ENCODE data around the gene ACADS. TPM values are rescaled to one million over a fixed set of nuclear protein-coding genes. Genes with fewer than 3 reads are reported as not detected.
"Not testable (repeated sequence)": the region's sequence is repeated elsewhere in the genome, so short reads cannot be mapped to it uniquely, and the experiment has no call there.

ACADS gene
- polyA plus RNA-seq, 1 donor: 14.5 TPM

- DNase-seq: no peak
These were observed 421 bp upstream of the ACADS start for GRCh38 chr12:120725151-120725658.

GRCh38 chr12:120726510-120726793 is 826 bp downstream of the ACADS start:
- no peak for DNase-seq

DNA sequence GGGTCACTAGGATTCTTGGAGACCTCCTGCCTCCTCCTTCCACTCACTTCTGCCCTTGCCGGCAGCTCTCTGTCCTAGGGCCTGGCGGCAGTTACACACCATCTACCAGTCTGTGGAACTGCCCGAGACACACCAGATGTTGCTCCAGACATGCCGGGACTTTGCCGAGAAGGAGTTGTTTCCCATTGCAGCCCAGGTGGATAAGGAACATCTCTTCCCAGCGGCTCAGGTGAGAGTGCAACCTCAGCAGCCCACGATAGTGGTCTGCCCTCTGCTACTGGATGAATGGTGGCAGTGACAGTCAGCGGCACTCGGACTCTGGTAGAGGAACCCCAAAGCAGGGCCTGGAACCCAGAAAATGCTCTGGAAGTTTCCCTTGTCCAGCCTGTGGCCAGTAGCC is 1.3 kb downstream of the ACADS start:
- no peak for DNase-seq

DNA sequence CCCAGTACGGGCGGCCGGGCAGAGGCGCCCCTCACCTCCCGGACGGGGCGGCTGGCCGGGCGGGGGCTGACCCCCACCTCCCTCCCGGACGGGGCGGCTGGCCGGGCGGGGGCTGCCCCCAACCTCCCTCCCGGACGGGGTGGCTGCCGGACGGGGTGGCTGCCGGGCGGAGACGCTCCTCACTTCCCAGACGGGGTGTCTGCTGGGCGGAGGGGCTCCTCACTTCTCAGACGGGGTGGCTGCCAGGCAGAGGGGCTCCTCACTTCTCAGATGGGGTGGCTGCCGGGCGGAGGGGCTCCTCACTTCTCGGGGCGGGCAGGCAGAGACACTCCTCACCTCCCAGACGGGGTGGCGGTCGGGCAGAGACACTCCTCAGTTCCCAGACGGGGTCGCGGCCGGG is 6.6 kb downstream of the ACADS start:
- not testable (repeated sequence) for DNase-seq

DNA sequence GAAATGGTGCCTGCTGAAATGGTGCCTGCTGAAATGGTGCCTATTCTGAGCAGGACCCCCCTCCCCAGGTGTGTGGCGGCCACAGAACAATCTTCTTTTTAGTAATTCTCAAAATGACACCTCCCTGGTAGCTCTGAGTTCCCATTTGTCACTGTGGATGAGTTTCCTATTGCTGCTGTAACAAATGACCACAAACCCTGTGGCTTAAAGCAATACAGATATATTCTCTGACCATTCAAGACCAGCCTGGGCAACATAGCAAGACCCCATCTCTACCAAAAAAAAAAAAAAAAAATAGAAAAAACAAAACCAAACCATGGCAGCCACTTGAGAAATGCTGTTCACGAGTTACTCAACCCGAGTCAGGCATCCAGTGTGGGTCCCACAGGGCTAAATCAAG is 7.9 kb downstream of the ACADS start:
- no peak for DNase-seq

DNA sequence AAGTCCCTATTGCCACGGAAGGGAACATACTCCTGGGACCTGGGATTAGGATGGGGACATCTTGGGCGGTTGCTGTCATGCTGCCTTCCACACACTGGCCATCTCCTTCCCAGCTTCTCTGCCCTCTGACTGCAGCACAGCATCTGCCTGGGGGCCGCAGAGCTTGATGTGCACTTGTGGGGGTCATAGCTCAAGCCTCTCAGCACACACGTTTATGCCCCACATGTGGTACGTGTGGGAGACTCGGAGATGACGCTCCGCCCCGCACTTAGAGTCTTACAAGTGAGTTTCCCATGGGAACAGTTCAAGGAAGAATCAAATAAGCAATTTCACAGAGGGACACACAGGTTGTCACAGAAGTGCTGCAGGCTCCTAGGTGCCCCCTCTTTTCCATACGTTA is 8.6 kb downstream of the ACADS start:
- DNase-seq: no peak

DNA sequence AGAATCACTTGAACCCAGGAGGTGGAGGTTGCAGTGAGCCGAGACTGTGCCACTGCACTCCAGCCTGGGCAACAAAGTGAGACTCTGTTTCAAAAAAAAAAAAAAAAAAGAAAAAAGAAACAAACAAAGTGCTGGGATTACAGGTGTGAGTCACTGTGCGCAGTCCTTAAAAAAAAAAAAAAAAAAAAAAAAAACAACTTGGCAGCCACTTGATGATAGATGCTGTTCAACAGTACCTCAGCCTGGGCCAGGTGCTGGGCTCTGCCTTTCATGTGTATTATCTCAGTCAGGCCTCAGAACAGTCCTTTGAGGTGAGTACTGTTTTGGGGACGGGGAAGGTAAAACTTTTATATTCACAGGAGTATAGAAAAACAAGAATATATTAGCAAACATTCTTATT is 9.6 kb downstream of the ACADS start:
- no peak for DNase-seq

DNA sequence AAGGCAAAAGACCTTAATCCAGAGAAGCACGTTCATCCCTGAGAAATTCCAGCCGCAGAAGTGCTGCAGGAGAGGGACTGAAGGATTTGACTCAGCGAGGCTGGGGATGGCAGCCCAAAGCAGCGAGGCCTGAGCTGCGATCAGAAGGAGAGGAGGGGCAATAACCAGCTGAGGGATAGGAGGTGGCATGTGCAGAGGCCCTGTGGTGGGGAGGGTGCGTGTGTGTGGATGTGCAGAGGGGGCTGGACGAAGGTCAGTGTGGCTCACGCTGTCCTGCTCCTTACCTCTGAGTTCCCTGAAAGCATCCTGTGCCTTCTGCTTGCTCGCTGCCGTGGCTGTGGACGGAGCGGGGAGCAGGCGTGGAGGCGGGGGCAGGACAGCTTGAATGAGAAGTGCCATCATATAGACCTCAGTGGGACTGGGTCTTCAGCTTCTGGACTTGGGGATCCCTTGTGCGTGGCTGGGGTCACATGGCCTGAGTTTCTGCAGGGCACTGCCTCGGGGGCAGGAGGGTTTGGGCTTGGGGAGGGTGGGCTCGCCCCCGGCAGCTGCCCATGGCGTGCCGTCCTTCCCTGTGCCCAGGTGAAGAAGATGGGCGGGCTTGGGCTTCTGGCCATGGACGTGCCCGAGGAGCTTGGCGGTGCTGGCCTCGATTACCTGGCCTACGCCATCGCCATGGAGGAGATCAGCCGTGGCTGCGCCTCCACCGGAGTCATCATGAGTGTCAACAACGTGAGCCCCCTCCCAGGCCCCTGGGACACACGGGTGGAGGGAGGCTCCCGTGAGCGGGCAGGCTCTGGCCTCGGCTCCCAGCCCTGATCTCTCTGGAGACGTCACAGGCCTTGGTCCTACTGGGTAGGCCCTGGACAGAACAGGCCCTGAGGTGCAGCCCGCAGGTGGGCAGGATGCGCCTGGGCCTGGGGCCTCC is 11.0 kb downstream of the ACADS start:
- no peak for DNase-seq

DNA sequence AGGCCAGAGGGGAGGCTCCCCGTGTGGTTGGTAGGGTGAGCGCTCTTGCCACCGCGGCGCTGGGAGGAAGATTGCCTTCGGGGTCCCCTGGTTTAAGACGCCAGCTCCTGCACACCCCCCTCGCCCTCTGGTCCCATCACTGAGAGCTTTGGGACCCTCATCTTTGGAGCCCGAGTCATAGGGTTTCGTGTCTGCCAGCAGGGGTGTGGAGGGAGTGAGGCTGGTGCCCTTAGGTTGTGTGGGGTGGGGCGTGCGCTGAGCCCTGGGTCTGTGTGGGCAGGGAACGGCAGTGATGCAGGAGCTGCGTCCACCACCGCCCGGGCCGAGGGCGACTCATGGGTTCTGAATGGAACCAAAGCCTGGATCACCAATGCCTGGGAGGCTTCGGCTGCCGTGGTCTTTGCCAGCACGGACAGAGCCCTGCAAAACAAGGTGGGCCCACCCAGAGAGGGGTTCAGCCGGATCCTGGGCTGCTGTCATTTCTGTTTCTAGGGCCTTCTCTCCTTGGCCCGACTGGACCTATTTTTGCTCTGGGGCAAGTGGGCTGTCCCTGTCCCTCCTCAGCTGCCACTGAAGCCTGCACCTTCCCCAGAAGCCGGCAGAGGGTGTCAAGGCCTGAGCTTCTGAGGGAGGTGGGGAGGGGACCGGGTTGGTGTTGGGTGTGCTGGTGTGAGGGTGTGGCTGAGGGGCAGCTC is 12.1 kb downstream of the ACADS start:
- no peak for DNase-seq

GRCh38 chr12:120738252-120739030 is 12.8 kb downstream of the ACADS start:
- no peak for DNase-seq

DNA sequence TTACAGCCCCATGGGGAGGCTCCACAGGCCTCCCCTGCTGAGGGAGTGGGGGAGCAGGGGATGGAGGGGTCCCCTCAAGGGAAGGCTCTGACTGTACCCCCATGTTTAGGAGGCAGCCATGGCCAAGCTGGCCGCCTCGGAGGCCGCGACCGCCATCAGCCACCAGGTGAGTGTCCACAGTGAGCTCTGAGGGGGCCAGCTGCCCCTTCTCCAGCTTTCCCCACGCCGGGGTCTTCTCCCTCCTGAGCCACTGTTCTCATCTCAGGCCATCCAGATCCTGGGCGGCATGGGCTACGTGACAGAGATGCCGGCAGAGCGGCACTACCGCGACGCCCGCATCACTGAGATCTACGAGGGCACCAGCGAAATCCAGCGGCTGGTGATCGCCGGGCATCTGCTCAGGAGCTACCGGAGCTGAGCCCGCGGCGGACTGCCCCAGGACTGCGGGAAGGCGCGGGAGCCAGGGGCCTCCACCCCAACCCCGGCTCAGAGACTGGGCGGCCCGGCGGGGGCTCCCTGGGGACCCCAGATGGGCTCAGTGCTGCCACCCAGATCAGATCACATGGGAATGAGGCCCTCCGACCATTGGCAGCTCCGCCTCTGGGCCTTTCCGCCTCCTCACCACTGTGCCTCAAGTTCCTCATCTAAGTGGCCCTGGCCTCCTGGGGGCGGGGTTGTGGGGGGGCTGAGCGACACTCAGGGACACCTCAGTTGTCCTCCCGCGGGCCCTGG is 13.6 kb downstream of the ACADS start:
- no peak for DNase-seq

DNA sequence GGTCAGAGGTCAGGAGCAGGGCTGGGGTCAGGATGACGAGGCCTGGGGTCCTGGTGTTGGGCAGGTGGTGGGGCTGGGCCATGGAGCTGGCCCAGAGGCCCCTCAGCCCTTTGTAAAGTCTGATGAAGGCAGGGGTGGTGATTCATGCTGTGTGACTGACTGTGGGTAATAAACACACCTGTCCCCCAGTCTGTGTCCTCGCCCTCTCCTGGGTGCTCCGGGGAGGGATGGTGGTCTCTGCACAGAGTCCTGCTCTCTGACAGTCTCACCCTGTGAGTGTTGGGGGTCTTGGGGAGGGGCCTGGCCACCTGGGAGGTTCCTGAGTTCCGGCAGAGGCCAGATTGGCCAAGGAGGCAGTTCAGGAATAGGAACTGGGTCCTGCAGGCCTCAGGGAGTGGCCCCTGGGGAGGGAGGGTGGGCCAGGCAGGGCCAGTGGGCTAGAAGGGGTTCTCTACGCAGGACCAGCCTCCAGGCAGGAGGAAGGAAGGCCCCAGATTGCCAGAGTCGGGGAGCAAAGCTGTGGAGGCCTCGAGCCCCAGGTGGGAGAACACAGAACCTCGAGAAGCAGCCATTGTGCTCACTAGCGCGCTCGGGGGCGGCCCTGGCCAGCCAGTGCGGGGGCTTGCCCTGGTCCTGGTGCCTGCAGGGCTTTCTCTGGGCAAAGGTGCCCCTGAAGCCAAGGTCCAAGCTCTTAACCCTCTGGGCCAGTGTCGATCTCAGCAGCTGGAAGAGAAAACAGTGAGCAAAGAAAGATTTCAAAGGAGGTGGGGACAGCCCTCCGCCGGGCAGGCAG is 14.4 kb downstream of the ACADS start:
- DNase-seq: no peak

DNA sequence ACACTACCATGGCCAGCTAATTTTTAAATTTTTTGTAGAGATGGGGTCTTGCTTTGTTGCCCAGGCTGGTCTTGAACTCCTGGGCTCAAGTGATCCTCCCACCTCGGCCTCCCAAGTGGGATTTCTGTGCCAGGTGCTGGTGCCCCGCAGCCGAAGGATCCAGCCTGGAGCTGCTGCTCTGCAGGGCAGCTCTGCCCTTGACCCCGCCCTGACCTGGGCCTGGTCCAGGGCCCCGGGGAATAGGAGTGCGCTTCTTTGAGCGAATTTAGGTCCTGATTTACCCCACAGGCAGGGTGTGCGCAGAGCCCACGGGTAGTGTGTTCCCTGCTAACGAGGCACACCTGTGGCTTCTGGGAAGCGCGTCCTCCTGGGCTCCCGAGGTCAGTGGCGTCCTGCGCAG is 15.2 kb downstream of the ACADS start:
- DNase-seq: no peak

DNA sequence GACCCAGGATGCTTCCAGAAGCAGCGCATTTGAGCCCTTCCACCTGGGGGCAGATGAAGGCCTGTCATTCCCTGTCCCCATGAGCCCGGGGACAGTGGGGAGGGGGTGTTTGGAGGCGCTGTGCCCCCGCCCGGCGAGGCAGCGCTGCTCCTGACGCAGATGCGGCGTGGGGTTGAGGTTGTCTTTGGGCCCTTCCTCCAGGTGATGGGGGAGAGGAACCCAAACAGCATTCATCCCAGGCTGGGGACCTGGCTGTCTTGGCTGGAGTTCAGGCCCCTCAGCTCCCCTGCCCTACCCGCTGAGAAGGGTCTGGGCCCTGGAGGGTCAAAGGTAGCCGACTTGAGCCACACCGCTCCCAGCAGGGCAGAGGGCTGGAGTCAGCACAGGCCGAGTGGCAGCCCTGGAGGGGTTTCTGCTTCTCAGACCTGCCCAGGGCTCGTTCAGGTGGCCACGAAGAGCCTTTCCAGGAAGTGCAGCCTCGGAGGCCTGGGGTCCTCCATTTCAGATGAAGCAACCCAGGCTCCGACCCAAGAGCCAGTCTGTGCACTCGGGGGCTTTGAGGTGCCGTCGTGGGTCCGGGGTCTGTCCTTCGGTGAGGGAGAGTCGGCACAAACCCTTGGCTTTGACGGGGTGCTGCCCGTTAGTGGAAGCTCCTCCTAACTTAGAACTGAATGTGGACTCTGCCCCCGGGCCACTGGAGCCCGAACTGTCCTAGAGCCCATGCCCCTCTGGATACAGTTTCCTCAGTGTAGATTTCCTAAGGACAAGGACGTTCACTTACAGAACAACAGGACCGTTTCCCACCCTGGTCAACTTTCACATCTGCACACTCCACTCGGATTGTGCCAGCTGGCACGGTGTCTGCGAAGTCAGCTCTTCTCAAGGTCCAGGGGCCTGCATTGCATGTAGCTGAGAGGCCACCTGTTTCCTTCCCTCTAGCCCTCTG is 16.1 kb downstream of the ACADS start:
- DNase-seq: no peak

- DNase-seq: no peak
These were observed 19.4 kb downstream of the ACADS start for GRCh38 chr12:120744922-120745493.

- no peak for DNase-seq
These were observed 22.6 kb downstream of the ACADS start for GRCh38 chr12:120748242-120748641.

GRCh38 chr12:120749256-120749655 is 23.6 kb downstream of the ACADS start:
- no peak for DNase-seq

DNA sequence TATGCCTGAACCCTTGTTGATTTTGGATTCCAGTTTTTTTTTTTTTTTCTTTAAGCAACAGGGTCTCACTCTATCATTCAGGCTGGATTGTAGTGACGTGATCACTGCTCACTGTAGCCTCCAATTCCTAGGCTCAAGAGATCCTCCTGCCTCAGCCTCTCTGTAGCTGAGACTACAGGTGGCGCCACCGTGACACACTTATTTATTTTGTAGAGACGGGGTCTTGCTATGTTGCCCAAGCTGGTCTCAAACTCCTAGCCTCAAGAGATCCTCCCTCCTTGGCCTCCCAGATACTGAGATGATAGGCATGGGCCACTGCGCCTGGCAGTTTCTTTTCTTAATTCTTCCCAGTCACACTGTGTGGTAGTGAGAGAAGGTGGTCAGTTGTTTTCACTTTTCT is 25.2 kb downstream of the ACADS start:
- no peak for DNase-seq

- DNase-seq: no peak
These were observed 25.8 kb downstream of the ACADS start for GRCh38 chr12:120751389-120751788.

GRCh38 chr12:120754792-120755191 is 29.2 kb downstream of the ACADS start:
- DNase-seq: no peak

Measured in left kidney (tissue), 2 donors.